MM.1S (cell line): ENCODE results near the gene ACER1.

Experiments
- CTCF ChIP-seq: fragments of 300-600 bp; sonication (generic); IDR thresholded peaks from 2 replicates; pipeline ENCODE4 v1.5.1; 2016; ENCODE audit warnings: antibody characterized with exemption, low read length, mixed read lengths
- EZH2phosphoT487 ChIP-seq: fragments of 300-600 bp; sonication (generic); IDR thresholded peaks from 2 replicates; pipeline ENCODE4 v1.6.1; 2018; ENCODE audit warnings: antibody characterized with exemption, low read length

DNA sequence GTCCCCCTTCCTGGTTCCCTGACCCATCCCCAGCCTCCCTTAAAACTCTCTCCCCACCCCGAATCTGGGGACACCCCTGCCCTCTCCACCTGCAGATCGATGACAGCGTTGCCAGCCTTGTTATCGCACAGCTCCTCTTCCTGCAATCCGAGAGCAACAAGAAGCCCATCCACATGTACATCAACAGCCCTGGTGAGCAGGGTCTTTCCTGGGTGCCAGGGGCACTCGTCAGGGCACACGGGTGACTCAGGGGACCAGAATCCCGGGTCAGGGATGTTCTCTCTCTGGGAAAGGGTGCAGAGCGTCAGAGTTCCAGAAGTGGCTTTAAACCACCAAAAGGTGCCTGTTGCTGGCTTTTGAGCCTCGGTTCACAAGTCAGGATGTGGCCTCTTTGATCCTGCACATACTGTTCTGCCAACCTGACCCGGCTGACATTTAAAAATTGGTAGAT, 29.0 kb upstream of the ACER1 start:
- no peak for TF ChIP-seq CTCF
- TF ChIP-seq EZH2phosphoT487, result no peak
